HG03520 (cell line): ENCODE measurements around the gene GLCE.

Experiments
- ATAC-seq: cut with Tn5 transposase; IDR thresholded peaks from one replicate; pipeline ENCODE4 v1.9.1; 2021; ENCODE audit warnings: mild to moderate bottlenecking, moderate library complexity; ENCODE audit not compliant: unreplicated experiment

GLCE gene

DNA sequence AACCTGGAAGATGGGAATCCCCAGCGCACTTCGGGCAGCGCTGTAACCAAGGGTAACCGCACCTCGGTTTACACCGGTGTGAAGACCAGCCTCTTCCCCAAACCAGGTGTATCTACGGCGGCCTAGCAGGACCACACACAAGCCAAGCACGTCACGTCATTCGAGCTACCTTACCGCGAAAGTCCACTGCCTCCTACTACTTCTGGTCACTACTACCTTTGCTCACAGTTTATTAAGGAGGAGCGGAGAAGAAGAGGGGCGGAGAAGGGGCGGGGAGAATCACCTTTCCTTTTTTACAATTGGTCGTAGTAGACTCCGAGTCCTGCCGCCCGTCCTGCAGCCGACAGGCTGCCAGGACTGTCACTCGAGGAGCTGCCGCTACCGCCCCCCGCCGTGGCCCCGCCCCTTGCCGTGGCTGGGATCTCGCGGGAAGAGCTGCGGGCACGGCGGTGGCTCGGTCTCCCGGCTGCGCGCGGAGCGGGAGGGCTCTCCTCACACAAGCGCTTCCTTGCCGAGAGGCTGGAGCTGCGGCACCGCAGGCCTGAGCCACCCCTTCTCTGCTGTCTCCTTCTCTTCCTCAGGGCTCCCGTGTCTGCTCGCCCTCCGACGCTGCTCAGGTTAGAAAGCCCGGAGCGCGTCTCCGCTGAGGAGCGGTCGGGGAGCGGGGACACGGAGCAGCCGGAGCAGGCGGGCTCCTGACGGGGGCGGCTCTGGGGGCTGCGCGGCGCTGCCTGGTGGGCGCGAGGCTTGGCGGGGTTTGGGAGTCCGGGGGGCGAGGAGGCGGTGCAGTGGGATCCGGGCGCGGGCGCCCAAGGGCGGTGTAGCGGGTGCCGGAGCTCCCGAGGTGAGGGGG is at the start of gene GLCE:
TSS of gene GLCE (plus strand) at position 495 of the 853 bp plus-strand sequence. CDS start 95,172 bp downstream, outside the sequence.
- peak; percentile 90 for ATAC-seq

DNA sequence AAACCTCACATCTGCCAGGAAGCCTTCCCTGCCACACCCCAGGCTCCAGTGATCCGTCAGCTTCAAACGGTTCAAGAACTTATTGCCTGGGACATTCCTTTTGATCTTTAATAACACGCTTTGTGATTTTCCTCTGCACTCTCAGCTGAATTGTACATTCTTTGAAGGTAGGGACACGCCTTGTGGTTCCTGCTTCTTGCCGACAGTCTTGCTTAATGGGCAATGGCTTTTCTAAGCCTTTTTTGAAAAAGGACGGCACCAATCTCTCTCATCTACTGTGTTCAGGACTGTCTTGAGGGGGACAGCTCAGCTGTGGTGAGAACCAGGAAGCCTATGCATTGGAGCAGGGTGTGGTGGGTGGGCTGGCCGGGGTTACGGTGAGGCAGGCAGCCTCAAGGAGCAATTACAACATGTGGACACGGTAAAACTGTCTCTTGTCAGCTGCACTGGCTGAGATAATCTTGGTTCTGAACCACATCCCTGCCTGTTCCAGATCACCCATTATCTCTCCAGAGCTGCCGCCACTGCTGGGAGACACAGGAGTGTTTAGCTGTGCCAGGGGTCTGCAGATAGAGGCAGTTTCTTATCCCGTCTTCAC is 46.0 kb upstream of the GLCE start:
- ATAC-seq = no peak

DNA sequence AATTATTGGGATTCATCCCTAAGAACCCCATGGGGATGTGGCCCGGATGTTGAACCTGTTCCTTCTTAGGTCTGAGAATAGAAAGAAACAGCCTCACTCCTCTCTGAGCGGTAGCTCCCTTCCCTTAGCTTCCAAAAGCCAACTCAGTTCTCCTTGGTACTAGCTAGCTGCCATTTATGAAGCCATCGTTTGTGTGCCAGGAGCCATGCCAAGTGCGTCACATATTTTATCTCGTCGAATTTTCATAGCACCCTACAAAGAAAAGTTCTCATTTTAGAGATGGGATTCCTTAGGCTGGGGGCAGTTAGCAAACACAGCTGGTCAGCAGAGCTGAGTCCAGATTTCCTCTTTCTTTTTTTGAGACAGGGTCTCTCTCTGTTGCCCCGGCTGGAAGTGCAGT is 45.4 kb upstream of the GLCE start:
- ATAC-seq = no peak

DNA sequence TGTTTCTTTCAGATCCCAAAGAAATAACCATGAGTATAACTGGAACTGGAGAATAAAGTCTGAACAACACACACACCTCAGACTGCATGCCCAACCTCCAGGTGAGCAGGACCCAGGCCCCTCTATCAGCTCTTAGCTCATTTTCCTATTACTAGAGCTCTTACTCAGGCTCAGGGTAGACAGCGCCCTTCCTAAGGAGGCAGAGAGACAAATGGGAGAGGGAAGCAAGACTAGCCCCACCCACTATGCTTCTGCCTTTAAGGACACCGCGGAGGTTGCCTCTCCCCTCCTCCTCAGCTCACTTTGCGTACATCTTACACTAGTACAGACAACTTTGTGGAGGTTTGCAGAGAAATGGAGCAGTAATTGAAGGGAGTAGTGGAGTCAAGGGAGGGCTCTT is 44.0 kb upstream of the GLCE start:
- ATAC-seq = no peak

DNA sequence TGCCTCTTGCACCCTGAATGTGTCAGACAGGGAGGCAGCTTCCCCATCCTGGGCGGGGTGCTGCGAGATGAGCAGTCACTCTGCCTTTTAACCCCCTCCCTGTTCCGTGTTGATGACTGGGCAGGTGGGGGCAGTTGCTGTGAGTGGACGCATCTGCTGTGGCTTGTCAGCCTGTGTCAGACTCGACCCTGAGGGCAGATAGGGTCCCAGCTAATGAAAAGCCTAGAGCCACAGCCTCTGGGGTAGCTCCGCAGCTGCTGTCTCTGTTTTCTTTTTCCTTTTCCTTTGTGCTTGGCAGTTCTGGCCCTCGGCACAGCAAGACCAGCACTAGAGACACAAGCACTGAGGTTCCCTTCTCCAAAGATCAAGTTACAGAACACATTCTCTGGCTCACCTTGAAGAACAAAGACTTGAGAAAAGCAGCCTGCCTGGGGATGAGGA is 43.0 kb upstream of the GLCE start:
- ATAC-seq = no peak

DNA sequence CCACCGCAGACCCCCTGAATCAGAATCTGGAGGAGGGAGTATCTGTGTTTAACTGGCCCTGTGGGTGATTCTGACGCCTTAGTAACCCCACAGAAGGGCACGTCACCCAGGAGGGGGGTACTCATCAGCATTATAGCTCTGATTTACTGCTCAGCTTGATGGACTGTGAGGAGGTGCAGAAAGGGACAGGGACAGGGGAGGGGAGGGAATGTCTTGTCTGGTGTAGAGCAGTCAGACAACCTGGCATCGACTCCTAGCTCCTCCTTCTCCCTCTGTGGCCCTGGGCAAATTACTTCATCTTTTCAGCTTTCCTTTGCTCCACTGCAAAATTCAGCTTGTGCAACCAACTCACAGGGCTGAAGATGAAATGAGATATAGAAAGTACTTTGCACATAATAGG is 42.3 kb upstream of the GLCE start:
- ATAC-seq = no peak

DNA sequence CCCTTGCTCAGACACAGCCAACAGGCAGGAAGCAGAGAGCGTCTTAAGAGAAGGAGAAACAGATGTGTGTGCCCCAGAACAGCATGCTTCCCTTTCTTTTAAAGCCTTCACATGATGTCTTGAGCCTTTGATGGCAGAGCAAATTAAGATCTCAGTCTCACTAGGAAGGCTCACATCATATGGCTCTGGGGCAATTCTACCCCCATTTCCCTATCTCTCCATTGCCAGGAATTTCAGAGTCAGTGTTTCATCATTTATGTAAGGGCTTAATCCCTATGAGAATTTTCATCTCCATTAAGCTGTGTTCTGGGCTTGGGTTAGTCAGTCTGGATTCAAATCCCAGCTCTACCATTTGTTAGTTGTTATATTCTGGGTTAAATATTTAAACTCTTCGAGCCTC is 41.4 kb upstream of the GLCE start:
- ATAC-seq = no peak

DNA sequence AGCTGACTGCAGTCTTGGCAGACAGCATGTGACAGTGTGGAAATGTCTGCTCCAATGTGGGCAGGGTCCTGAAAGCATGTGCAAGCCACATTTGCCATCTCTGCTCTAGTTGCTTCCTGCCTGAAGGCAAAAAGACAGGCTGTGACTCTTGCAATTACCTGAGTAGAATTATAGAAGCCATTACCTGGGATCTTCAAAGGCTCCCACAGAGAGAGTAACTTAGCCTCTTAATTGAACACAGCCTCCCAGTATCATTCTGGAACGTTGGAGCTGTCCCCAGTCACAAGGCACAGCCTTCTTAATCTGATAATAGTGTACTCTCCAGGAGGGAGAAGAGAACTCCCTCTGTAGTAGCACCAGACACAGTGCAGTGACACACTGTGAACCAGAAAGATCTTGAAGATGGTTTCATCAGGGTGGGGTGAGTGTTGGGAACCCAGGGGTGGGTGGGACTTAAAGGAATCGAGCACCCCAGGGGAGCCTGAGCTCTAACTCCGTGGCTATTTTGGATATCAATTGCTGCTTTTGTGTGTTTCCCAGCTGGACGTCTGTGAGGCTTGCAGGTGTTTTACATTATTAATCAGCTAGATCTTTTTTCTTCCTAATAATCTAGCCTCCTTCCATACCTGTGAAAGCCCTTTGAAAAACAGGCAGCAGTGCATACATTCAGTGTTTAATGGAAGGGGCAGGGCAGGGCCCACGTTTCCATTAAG is 40.6 kb upstream of the GLCE start:
- no peak for ATAC-seq

DNA sequence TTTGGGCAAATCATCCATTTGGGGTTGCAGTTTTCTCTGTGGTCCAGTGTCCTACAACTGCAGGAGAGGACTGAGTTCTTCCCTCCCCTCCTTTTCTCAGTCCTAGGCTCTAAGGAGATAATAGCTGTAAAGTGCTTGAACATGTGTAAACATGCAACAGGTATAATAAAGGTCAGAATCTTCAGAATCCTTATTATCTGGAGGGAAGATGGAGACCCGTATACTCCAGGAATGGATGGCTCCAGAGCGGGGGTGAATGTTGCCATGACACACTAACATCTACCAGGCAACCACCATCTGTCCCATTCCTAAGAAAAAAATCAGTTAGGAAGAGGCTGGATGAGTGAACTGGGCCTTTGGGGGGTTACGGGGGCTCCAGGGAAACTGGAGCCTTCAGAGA is 39.7 kb upstream of the GLCE start:
- ATAC-seq = no peak

DNA sequence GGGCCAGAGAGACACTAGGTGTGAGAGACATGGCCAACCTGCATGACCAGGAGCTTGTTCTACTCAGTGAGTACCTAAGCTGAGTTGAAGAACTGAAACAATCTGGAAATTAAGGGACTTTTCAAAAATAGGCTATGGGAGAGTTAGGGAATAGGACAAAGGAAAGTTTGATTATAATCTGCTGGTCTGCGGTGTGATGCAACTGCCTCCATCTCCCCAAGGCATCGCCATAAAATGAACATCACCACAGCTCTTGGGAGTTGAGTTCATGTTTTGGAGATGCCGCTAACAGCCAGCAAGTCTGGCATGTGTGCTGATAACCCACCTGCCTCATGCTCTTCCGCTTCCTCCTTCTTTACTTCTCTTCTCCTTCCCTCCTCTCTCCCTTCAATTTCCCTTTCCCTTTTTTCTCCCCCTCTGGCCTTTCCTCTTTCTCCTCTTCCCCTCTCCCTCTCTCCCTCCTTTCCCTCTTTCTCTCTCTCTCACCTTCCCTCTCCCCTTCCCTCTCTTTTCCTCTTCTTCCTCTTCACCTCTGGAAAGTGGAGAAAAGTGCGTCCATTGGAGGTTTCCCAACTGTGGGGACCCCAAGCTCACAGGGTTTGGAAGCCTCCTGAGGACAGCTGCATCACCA is 39.1 kb upstream of the GLCE start:
- ATAC-seq = no peak

DNA sequence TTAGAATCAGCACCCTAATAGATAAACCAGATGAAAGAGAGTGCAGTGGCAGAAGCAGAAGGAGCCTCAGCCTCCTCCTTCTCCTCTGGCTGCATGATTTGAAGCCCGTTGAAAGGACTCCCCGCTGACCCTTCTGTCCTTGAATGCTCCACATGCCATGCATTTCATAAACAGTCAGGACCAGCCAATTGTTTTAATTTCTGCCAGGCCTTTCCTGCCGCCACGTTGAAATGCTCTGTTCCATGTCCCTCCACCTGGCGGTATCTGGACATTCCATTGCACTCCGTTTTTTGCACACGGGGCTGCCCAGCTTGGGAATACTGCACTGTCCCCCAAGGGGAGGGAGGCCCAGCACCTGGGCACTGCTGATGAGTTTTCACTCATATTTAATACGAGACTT is 35.2 kb upstream of the GLCE start:
- ATAC-seq = no peak

DNA sequence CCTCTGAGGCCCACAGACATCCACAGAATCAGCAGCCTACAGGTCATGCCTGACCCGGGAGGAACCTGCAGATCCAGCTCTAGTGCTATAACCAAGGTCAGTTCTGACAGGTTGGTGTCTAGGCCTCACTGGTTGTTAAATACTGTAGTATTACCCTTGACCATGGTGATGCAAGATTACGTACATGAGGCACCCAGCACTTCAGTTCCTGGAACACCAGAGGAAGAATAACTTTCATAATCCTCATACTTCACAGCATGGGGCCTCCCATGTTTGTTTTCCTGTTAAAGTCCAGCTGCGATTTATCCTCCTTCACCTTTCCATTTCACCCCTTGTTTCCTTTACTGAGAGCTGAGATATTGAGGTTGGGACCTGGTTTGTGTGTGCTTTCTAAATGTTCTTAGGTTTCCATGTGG is 34.4 kb upstream of the GLCE start:
- ATAC-seq = no peak

DNA sequence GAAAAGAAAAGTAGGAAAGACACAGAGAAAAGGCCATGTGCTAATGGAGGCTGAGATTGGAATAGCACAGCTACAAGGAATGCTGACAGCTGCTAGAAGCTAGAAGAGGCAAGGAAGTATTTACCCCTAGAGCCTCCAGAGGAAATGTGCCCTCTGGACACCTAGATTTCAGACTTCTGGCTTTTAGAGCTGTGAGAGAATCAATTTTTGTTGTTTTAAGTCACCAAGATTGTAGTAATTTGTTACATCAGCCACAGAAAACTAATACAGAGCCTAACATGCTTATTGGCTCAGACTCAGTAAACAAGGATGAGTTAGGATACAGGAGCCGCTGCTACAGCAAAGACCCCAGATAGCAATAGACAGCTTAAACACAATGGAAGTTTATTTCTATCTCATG is 33.1 kb upstream of the GLCE start:
- ATAC-seq = no peak

DNA sequence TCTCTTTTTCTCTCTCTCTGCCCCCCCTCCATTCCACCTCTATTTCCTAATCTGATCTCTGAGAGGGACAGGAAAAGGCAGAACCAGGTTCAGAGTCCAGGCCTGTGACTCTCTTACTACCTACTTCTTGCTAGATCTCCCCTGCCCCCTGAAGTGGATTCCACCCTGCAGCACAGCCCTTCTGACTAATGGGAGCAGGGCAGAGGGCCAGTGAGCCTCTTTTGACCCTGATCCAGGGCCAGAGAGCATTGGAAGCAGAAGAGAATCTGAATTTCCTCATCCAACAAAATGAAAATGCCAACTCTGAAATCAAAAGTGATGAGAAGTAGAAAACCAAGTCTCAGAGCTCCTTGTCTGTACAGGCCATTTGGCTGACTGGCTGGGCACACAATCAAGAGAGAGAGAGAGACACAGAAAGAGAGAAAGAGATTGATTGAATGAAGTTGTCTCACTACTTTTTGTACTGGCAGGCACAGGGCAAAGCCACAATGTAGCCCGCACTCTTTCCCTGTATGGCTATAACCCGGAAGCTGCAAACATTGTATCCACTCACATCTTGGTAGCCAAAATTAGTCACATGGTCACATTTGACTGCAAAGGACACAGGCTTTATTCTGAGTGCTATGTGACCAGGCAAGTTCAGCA is 31.6 kb upstream of the GLCE start:
- ATAC-seq = no peak

DNA sequence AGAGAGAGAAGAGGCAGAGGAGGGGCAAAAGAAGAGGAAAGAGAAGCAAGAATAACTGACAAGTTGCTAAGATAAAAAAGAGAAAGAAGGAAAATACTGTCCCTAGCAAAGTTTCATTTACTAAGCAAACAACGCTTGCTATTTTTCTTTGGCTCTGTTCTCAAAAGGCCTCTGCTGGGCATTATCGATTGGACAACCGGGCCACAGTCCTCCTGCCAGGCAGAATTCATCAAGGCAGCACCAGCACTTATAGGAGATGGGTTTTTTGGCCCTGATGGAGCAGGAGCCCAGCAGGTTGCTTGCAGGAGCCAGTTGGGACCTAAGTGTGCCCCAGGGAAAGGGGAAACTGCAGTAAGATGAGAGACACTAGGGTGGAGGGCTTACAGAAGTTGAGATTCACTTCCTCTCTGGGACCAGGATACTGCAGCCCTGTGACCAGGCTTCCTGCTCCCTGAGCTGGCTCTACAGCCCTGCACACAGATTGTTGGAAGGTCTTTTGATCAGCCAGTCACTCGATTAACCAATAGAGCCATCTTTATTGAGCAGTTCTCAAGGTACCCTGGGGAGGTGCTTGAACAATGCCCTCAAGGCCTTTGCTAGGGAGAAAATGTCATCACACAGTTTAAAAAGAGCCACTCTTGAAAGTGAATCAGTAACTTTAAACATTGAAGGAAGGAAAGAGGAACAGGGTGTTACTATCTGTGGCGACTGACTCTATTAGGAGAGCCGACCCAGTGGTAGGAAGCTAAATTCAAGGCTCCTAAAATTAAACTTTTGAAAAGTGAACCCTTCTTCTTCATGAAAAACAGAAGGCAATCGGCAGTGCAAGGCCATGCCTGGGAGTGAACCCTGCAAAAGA is 28.8 kb upstream of the GLCE start:
- ATAC-seq = no peak

DNA sequence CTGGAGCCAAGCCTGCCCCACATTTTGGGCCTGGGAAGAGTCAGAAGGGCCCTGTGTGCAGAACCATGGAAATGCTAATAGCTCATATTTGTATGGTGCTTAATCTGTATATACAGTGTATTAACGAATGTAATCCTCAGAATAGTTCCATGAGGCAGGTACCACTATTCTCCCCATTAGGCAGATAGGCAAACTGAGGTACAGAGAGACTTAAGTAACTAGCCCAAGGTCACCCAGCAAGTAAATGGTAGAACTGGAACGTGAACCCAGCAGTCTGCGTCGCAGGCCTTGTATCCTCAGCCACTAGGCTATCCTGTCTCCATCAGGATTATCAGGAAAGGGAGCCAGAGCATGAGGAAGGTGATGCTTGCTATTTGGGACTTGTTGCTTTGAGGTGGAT is 28.0 kb upstream of the GLCE start:
- ATAC-seq = no peak

DNA sequence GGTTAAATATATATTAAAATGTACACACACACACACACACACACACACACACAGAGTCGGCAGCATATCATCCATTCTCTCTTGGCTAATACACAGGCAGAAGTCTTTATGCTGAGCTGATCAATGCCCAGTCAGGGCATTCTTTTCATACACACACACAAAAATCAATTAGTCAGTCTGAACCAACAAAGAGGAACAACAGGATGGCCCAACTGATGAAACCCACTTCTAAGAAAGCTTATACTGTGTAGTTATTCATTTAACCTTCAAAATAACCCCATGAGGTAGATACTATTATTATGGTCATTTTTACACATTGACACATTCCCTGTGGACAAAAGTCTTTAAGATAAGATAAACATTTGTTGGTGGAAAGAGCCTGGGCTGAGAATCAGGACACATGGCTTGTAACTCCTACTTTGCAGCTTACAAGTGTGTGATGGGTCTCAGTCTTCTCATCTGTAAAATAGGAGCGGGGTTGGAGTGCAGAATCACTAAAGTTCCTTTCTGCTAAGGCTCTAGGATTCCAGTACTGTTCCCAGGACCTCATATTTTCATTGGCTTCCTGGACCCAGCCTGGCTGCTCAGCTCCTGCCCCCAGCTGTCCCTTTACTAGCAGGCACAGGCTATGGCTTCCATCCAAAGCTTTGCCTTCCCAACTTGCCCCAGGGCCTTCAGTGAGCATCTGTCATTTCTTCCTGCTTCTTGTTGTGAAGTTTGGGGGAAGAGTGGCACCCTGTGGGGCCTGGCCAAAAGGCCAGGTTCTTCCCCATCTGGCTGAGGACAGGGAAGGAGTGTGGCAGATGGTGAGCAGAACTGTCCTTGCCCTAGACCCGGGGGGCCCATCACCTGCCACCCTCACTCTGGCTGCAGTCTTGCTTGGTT is 27.2 kb upstream of the GLCE start:
- ATAC-seq = no peak

DNA sequence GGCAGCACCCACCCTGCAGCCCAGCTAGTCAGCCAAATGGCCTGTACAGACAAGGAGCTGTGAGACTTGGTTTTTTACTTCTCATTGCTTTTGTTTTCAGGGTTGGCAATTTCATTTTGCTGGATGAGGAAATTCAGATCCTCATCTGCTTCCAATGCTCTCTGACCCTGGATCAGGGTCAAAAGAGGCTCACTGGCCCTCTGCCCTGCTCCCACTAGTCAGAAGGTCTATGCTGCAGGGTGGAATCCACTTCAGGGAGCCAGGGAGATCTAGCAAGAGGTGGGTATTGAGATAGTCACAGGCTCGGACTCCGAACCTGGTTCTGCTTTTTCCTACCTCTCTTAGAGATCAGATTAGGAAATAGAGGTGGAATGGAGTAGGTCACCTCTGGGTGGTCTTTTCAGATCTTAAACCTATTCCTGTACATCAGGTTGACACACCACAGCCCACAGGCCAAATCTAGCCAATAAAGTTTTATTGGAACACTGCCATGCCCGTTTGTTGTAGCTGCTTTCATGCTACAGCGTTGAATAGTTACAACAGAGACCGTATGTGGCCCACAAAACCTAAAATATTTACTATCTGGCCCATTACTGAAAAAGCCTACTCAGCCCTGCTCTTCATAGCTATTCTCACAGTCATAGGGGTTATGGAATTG is 26.4 kb upstream of the GLCE start:
- ATAC-seq = no peak

DNA sequence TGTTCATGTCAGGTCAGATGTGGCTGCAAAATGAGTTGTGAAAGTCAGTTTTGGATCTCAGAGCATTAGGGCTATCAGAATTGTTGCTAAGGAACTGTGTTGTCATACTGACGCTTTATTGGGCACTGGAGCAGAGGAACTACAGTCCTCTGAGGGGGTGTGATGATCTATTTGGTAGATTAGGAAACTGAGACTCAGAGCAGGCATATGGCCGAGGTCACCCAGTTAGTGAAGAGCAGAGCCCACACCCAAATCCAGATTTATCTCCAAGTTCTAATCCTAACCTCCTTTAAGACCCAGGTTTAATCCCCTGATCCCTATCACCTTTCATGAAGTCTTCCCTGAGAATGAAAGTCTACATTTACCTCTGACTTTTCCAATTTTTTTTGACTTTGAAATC is 25.6 kb upstream of the GLCE start:
- ATAC-seq = no peak
